A673 (cell line): ENCODE data around the gene TRIM71. TPM values are rescaled to one million over a fixed set of nuclear protein-coding genes. Genes with fewer than 3 reads are reported as not detected.

Experiments
- BruUV-seq: library from RNA; stranded (reverse); fragments of 400-500 nt; replicated peaks from 2 replicates; lab custom pipeline; 2021; lab: Mats Ljungman, UMichigan
- CTCF ChIA-PET: fragments of 300-600 bp; sonication (Branson Sonifier 250); formaldehyde crosslinking; loops from one replicate; lab custom pipeline; 2022; ENCODE audit warnings: antibody characterized with exemption; lab: Charles Lee
- POLR2A ChIA-PET: fragments of 300-600 bp; sonication (Branson Sonifier 250); formaldehyde crosslinking; loops from one replicate; lab custom pipeline; 2022; ENCODE audit warnings: antibody characterized with exemption; ENCODE audit not compliant: low non-redundant PET; lab: Charles Lee
- DNase-seq: peaks from one replicate; pipeline ENCODE4 v3.0.0-alpha.2; 2015; ENCODE audit warnings: low spot score
- H3K27ac ChIP-seq: fragments of 200-600 bp; sonication (generic); 2 replicates; pipeline ENCODE4 v1.5.1; 2016; ENCODE audit warnings: mixed run types, low read depth, mild to moderate bottlenecking, mixed read lengths, antibody characterized with exemption, low read length; ENCODE audit not compliant: poor library complexity, severe bottlenecking
- H3K27me3 ChIP-seq: fragments of 200-600 bp; sonication (generic); replicated peaks from 2 replicates; pipeline ENCODE4 v1.6.1; 2017; ENCODE audit warnings: mixed run types, low read depth, mild to moderate bottlenecking, mixed read lengths, antibody characterized with exemption, low read length; ENCODE audit not compliant: insufficient read depth, poor library complexity
- H3K36me3 ChIP-seq: fragments of 200-600 bp; sonication (generic); 2 replicates; pipeline ENCODE4 v1.6.1; 2016; ENCODE audit warnings: mixed run types, mild to moderate bottlenecking, mixed read lengths, antibody characterized with exemption, low read length; ENCODE audit not compliant: insufficient read depth, poor library complexity, severe bottlenecking
- H3K4me1 ChIP-seq: fragments of 200-600 bp; sonication (generic); 2 replicates; pipeline ENCODE4 v1.6.1; 2017; ENCODE audit warnings: mixed run types, mild to moderate bottlenecking, mixed read lengths, antibody characterized with exemption, low read length; ENCODE audit not compliant: insufficient read depth, poor library complexity, severe bottlenecking
- H3K4me3 ChIP-seq: fragments of 200-600 bp; sonication (generic); 2 replicates; pipeline ENCODE4 v1.5.1; 2016; ENCODE audit warnings: low read depth, mixed run types, mild to moderate bottlenecking, mixed read lengths, low read length; ENCODE audit not compliant: poor library complexity, severe bottlenecking
- H3K9me3 ChIP-seq: fragments of 200-600 bp; sonication (generic); 2 replicates; pipeline ENCODE4 v1.6.1; 2016; ENCODE audit warnings: mixed run types, low read depth, mild to moderate bottlenecking, mixed read lengths, antibody characterized with exemption, low read length; ENCODE audit not compliant: poor library complexity, severe bottlenecking
- EZH2 ChIP-seq: fragments of 200-600 bp; sonication (generic); IDR thresholded peaks from 2 replicates; pipeline ENCODE4 v1.6.1; 2017; ENCODE audit warnings: borderline replicate concordance, low read depth, mild to moderate bottlenecking, mixed read lengths, antibody characterized with exemption, low read length; ENCODE audit not compliant: poor library complexity, severe bottlenecking
- intact Hi-C: fragments of 100-400 bp; cut with micrococcal nuclease; formaldehyde crosslinking; loops from one replicate; pipeline ENCODE4 v1.10.0; 2022; ENCODE audit not compliant: unreplicated experiment
- total RNA-seq: library from RNA; stranded (reverse); gene quantifications from 2 replicates; pipeline ENCODE4 v1.2.3, GENCODE V29; 2021
- TF ChIP-seq, protein P1 (sequence below): fragments of 300-800, 200-600 bp; sonication (generic); conservative IDR thresholded peaks from 2 replicates; pipeline ENCODE4 v1.5.1; 2017; ENCODE audit warnings: low read depth, mild to moderate bottlenecking, antibody characterized with exemption, low read length, moderate library complexity, mixed read lengths

Gene TRIM71
- total RNA-seq, 1 experiment from 2014 or later = 0.30 TPM

DNA sequence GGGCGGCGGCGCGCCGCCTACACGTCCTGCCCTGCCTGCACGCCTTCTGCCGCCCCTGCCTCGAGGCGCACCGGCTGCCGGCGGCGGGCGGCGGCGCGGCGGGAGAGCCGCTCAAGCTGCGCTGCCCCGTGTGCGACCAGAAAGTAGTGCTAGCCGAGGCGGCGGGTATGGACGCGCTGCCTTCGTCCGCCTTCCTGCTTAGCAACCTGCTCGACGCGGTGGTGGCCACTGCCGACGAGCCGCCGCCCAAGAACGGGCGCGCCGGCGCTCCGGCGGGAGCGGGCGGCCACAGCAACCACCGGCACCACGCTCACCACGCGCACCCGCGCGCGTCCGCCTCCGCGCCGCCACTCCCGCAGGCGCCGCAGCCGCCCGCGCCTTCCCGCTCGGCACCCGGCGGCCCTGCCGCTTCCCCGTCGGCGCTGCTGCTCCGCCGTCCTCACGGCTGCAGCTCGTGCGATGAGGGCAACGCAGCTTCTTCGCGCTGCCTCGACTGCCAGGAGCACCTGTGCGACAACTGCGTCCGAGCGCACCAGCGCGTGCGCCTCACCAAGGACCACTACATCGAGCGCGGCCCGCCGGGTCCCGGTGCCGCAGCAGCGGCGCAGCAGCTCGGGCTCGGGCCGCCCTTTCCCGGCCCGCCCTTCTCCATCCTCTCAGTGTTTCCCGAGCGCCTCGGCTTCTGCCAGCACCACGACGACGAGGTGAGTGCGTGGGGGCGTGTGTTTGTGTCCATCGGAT, 602 bp downstream of the TRIM71 start:
- POLR2A ChIA-PET = no interaction called here
- peak overlapping the region; percentile 50 for H3K4me3 ChIP-seq
- no peak overlapping the region for H3K27ac ChIP-seq
- no peak for DNase-seq
- H3K36me3 ChIP-seq = no peaks in the 10 kb centered on the region
- CTCF ChIA-PET = no interaction called here
- intact Hi-C loops = no loop called here
- peaks cover 10% of the 10 kb centered on the region for H3K9me3 ChIP-seq
- peaks cover 4% of the 10 kb centered on the region for H3K4me1 ChIP-seq
- peaks cover 80% of the 10 kb centered on the region for H3K27me3 ChIP-seq
- no TSS peak for BruUV-seq
- peak; percentile 93 for TF ChIP-seq EZH2
- TF ChIP-seq, protein P1, sequence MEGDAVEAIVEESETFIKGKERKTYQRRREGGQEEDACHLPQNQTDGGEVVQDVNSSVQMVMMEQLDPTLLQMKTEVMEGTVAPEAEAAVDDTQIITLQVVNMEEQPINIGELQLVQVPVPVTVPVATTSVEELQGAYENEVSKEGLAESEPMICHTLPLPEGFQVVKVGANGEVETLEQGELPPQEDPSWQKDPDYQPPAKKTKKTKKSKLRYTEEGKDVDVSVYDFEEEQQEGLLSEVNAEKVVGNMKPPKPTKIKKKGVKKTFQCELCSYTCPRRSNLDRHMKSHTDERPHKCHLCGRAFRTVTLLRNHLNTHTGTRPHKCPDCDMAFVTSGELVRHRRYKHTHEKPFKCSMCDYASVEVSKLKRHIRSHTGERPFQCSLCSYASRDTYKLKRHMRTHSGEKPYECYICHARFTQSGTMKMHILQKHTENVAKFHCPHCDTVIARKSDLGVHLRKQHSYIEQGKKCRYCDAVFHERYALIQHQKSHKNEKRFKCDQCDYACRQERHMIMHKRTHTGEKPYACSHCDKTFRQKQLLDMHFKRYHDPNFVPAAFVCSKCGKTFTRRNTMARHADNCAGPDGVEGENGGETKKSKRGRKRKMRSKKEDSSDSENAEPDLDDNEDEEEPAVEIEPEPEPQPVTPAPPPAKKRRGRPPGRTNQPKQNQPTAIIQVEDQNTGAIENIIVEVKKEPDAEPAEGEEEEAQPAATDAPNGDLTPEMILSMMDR = no peak

DNA sequence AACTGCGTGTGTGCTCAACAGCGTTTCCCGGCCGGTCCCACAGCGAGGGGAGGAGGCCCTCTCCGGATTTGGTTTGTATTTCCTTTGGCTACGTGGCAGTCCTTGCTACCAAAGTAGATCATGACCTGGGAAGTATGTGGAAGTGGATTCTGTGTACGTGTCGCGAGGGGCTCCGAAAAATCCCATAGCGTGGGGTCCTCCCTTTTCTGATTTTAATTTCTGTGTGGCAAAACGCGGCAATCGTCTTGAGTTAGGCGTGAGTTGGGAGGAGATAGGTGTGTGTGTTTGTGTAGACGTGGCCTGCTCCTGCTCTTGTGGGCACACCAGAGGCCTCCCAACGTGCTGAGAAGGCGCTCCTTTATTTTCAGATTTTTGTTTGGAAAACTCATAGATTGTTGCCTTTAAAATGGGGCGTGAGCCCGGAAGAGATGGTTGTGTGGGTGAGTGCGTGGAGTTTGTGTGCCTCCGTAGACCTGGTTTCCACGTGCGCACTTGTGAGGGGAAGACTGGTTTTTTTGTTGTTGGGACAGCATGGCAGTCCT, 1.2 kb downstream of the TRIM71 start:
- no TSS peak for BruUV-seq
- ChIA-PET CTCF (no interaction called here), POLR2A (no interaction called here)
- H3K4me3 ChIP-seq = no peak overlapping the region
- peak; percentile 70 for TF ChIP-seq EZH2
- TF ChIP-seq, protein P1 = no peak
- H3K4me1 ChIP-seq = peaks cover 4% of the 10 kb centered on the region
- DNase-seq = no peak
- no peak overlapping the region for H3K27ac ChIP-seq
- no peaks in the 10 kb centered on the region for H3K36me3 ChIP-seq
- H3K9me3 ChIP-seq = peaks cover 10% of the 10 kb centered on the region
- peaks cover 80% of the 10 kb centered on the region for H3K27me3 ChIP-seq
- intact Hi-C loops = no loop called here

DNA sequence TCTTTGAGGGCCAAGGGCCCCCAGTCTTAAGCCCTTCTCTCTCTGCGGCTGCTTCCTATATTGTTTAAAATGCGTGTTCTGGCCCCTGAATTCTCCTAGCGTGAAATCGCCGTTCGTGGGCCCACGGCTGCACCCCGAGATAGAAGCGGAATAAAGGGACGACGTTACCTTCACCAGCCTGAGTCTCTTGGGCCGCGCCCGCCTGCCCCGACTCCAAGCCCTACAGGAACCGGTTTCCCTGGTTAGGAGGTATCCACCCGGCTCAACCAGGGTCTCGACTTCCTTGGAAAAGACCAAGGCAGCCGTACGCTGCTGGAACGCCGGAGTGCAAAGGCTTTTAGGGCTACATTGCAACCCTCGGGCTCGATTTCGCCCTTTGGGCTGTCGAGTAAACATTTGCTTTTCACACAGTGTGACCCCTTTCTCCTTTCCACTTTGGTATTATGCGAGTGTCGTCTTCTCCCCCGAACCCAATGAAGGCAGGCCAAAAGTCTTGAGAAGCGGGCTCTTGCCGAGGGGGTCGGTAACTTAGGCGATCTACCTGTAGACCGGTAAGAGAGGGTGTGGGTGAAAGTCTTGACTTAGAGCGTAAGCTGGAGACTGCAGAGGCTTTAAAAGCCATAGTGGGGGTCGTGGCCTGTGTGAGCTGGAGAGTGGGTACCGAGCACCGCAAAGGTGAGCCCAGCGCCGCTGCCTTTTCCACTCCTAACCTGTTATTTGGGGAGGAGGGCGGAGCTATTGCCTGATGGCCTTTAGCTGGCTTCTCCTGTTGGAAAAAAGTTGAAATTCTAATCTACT, 2.0 kb downstream of the TRIM71 start:
- ChIA-PET POLR2A (no interaction called here), CTCF (no interaction called here)
- intact Hi-C loops = no loop called here
- peaks cover 4% of the 10 kb centered on the region for H3K4me1 ChIP-seq
- TF ChIP-seq EZH2 = no peak
- TF ChIP-seq, protein P1 = no peak
- H3K9me3 ChIP-seq = peaks cover 10% of the 10 kb centered on the region
- peaks cover 80% of the 10 kb centered on the region for H3K27me3 ChIP-seq
- no peak overlapping the region for H3K4me3 ChIP-seq
- no TSS peak for BruUV-seq
- no peak overlapping the region for H3K27ac ChIP-seq
- H3K36me3 ChIP-seq = no peaks in the 10 kb centered on the region
- no peak for DNase-seq
